GM12878 (cell line): Measurements from ENCODE around the gene SERPINI2.

Experiments
- CTCF ChIP-seq, 3 experiments: IDR thresholded peaks in 2 of 3; conservative IDR thresholded peaks in 1 of 3; 2 replicates each; pipeline ENCODE4 v1.5.1; 2011; ENCODE audit warnings: low read depth in 3 of 3, low read length in 3 of 3, mild to moderate bottlenecking in 3 of 3, control low read depth in 2 of 3, moderate library complexity in 2 of 3, inconsistent platforms in 1 of 3, mixed read lengths in 1 of 3; ENCODE audit not compliant: control insufficient read depth in 2 of 3, insufficient read depth in 1 of 3; ENCODE audit errors: extremely low read depth in 1 of 3
- HDAC2 ChIP-seq: fragments of 200-600 bp; sonication (generic); IDR thresholded peaks from 2 replicates; pipeline ENCODE4 v1.6.1; 2017
- NFIC ChIP-seq: IDR thresholded peaks from 2 replicates; pipeline ENCODE4 v1.6.1; 2012; ENCODE audit warnings: low read depth, mild to moderate bottlenecking, inconsistent platforms, low read length, moderate library complexity
- RAD21 ChIP-seq: IDR thresholded peaks from 2 replicates; pipeline ENCODE4 v1.6.1; 2011; ENCODE audit warnings: mild to moderate bottlenecking, low read depth, low read length, moderate library complexity; ENCODE audit not compliant: insufficient read depth
- YY1 ChIP-seq: IDR thresholded peaks from 2 replicates; pipeline ENCODE4 v1.6.1; 2011; ENCODE audit warnings: low read depth, mild to moderate bottlenecking, low read length
- ZNF384 ChIP-seq: IDR thresholded peaks from 2 replicates; pipeline ENCODE4 v1.6.1; 2012; ENCODE audit warnings: low read depth, mild to moderate bottlenecking, low read length, improper control_type of control experiment, borderline replicate concordance

DNA sequence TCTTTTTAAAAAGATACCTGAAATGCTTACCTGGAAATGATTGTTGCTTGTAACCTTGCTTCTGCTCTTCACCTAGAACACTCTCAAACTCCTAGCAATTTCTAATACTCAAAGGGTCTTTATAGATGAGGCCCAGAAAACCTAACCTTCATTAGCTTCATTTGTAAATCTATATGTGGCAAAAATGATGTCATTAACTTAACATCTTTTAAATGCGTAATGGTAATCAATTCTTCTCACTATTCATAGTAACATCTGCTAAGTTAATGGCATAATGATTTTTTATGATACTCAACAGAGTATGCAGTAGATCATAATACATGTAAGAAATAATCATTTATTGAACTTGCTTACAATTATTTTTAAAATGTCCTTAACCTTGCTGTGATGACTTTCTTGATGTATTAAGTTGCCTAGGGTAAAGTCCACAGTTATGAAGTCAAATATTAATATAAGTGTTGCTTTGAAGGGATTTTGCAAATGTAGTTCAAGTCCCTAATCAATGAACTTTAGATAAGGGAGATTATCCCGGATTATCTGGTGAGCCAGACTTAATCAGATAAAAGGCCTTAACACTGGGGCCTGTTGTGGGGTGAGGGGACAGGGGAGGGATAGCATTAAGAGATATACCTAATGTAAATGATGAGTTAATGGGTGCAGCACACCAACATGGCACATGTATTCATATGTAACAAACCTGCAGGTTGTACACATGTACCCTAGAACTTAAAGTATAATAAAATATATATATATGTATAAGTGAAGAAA is 10.1 kb upstream of the SERPINI2 start:
- TF ChIP-seq RAD21 (no peak), CTCF (IDR thresholded peaks at IDR 0.05 in 2 of 3, conservative IDR thresholded peaks at IDR 0.05 in 1 of 3; ENCODE audit: control insufficient read depth in 2 of 3, extremely low read depth in 1 of 3, insufficient read depth in 1 of 3, low read depth in 3 of 3, low read length in 3 of 3) (no peak), ZNF384 (no peak), YY1 (no peak), HDAC2 (no peak), NFIC (no peak)
